GM20000 (cell line): Measurements from ENCODE around the gene UNC50.
"Not testable (repeated sequence)": the region's sequence is repeated elsewhere in the genome, so short reads cannot be mapped to it uniquely, and the experiment has no call there.

Source experiments
- DNase-seq: peaks from one replicate; pipeline ENCODE4 v3.0.0; 2012; ENCODE audit warnings: low spot score
- TF ChIP-seq, protein P1 (sequence below): IDR thresholded peaks from 2 replicates; pipeline ENCODE4 v1.5.1; 2012; ENCODE audit warnings: mild to moderate bottlenecking, control low read depth; ENCODE audit errors: extremely low read depth, missing control alignments

The UNC50 gene

DNA sequence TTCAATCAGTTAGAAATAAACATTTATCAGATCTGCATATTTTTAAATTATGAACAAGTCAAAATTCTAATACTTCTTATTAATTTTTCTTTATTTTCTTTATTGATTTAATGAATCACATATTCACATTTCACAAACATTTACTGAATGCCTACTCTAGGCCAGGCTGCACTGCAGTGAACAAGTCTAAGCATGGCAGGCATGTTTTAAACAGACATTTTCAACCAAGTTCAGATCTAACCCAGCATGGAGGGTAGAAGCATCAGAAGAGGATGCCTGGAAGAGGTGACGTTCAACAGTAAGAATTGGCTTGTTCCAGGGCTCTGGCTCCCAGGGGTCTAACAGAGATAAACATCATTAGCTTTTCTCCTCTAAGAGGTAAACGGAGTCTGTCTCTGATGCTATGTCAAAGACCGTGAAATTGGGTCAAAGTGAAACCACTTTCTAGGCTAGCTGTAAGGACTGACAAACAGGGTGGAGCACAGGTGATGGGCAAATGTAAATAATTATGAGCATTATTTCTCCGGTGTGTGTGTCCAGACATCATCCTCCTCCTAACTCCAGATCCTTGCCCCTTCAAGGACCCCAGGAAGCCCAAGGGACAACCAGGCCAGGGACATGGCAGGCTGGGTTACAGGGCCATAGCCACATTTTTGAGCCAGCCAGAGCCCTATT, 50.6 kb downstream of the UNC50 start:
- TF ChIP-seq, protein P1, sequence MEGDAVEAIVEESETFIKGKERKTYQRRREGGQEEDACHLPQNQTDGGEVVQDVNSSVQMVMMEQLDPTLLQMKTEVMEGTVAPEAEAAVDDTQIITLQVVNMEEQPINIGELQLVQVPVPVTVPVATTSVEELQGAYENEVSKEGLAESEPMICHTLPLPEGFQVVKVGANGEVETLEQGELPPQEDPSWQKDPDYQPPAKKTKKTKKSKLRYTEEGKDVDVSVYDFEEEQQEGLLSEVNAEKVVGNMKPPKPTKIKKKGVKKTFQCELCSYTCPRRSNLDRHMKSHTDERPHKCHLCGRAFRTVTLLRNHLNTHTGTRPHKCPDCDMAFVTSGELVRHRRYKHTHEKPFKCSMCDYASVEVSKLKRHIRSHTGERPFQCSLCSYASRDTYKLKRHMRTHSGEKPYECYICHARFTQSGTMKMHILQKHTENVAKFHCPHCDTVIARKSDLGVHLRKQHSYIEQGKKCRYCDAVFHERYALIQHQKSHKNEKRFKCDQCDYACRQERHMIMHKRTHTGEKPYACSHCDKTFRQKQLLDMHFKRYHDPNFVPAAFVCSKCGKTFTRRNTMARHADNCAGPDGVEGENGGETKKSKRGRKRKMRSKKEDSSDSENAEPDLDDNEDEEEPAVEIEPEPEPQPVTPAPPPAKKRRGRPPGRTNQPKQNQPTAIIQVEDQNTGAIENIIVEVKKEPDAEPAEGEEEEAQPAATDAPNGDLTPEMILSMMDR, result no peak
- no peak for DNase-seq

DNA sequence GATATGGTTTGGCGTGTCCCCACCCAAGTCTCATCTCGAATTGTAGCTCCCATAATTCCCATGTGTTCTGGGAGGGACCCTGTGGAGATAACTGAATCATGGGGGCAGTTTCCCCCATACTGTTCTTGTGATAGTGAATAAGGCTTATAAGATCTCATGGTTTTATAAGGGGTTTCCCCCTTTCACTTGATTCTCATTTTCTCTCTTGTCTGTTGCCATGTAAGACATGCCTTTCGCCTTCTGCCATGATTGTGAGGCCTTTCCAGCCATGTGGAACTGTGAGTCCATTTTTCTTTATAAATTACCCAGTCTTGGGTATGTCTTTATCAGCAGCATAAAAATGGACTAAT, 51.1 kb downstream of the UNC50 start:
- not testable (repeated sequence) for DNase-seq

DNA sequence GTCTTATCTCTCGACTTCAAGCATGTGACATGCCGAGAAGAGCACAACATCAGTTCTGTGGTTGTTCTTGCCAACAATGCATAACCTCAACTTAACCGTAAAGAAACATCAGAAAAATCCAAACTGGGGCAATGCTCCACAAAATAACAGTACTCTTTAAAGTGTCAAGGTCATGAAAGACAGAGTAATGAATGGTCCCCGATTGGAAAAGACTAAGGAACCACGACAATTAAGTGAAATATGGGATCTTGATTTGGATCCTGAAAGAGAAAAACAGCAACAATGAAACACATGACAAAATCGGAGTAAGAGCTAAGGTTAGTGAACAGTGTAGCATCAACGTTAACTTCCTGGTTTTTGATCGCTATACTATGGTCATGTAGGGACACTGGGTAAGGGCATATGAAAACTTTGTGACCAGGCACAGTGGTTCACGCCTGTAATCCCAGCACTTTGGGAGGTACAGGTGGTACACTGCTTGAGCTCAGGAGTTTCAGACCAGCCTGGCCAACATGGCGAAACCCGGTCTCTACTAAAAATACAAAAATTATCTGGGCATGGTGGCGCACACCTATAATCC, 55.2 kb downstream of the UNC50 start:
- no peak for DNase-seq
- TF ChIP-seq, protein P1, result no peak

DNA sequence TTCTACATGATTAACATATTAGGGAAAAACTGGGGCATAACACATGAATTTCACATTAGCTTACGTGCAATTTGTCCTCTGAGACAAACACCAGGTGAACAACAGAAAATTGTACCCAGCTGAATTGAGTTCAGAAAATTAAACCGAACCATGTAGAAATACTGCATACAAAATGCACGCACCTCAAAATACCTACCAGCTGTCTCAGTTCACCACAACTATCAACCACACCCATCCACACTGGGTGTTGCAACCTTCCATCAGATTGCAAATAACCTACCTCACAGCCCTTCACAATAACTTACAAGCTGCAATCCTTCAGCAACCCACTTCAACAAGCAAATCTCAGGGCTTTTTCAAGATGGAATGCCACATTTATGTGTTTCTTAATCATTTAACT, 55.9 kb downstream of the UNC50 start:
- no peak for DNase-seq
- TF ChIP-seq, protein P1, result no peak

DNA sequence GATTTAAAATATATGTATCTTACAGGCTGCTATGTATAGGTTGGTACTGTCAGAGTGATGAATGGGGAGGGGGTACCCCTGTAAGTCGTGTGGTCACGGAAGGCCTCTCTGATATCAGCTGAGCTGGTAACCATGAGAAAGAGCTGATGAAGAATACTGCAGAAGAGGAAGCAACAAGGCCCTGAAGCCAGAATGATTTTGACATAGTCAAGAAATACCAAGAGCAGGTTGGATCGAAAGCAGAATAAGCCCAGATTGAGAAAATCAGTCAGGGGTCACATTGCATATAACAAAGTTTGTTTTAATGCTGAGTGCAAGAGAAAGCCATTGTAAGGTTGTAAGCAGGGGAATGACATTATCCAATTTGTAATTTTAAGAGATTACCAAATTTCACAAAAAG, 57.3 kb downstream of the UNC50 start:
- TF ChIP-seq, protein P1, result no peak
- no peak for DNase-seq
